ENCODE results near the gene EAPP. TPM values are rescaled to one million over a fixed set of nuclear protein-coding genes. Genes with fewer than 3 reads are reported as not detected.
"Not testable (repeated sequence)": the region's sequence is repeated elsewhere in the genome, so short reads cannot be mapped to it uniquely, and the experiment has no call there.

The EAPP gene
- total RNA-seq, 1 experiment from 2014 or later = 35.0 TPM

DNA sequence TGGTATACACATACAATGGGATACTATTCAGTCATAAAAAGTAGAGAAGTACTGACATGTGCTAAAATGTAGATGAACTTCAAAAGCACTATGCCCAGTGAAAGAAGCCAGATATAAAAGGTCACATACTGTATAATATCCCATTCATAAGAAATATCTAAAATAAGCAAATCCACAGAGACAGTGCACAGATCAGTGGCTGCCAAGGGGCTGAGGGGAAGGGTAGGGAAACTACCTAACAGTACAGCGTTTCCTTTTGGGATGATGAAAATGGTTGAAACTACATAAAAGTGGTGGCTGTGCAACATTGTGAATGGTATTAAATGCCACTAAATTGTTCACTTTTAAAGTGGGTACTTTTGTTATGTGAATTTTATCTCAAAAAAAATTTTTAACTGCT lies 11.9 kb downstream of the EAPP start:
- no peak overlapping the region for H4K8ac ChIP-seq (replicated peaks; ENCODE audit: insufficient read length, low read depth, low read length)
- no peak overlapping the region for H2BK20ac ChIP-seq (ENCODE audit: low read depth, low read length, poor library complexity, severe bottlenecking)
- no peak overlapping the region for H2BK5ac ChIP-seq (ENCODE audit: insufficient read length, low read length)
- no peak overlapping the region for H3K14ac ChIP-seq (ENCODE audit: insufficient read depth, low read length)
- H2BK15ac ChIP-seq (ENCODE audit: low read depth, low read length) = no peak overlapping the region
- no peak overlapping the region for H4K5ac ChIP-seq (ENCODE audit: insufficient read length, low read depth, low read length)
- TF ChIP-seq, protein P1, sequence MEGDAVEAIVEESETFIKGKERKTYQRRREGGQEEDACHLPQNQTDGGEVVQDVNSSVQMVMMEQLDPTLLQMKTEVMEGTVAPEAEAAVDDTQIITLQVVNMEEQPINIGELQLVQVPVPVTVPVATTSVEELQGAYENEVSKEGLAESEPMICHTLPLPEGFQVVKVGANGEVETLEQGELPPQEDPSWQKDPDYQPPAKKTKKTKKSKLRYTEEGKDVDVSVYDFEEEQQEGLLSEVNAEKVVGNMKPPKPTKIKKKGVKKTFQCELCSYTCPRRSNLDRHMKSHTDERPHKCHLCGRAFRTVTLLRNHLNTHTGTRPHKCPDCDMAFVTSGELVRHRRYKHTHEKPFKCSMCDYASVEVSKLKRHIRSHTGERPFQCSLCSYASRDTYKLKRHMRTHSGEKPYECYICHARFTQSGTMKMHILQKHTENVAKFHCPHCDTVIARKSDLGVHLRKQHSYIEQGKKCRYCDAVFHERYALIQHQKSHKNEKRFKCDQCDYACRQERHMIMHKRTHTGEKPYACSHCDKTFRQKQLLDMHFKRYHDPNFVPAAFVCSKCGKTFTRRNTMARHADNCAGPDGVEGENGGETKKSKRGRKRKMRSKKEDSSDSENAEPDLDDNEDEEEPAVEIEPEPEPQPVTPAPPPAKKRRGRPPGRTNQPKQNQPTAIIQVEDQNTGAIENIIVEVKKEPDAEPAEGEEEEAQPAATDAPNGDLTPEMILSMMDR (conservative IDR thresholded peaks at IDR 0.05) = no peak
- H3K4me1 ChIP-seq (ENCODE audit: insufficient read depth, low read length) = no peaks in the 10 kb centered on the region
- no peak overlapping the region for H3K27ac ChIP-seq (ENCODE audit: insufficient read length, low read depth, low read length)
- H2AFZ ChIP-seq (ENCODE audit: low read length) = no peak overlapping the region
- H3K23ac ChIP-seq (ENCODE audit: insufficient read length, low read depth, low read length) = no peak overlapping the region
- H3K4me2 ChIP-seq (ENCODE audit: insufficient read depth, insufficient read length, low read length) = no peak overlapping the region
- H3K9ac ChIP-seq (ENCODE audit: extremely low read depth, insufficient read length, low read length) = no peak overlapping the region
- no peak overlapping the region for H4K91ac ChIP-seq (ENCODE audit: insufficient read length, low read depth, low read length)
- Mint-ChIP-seq H3K4me3 (no peak overlapping the region), H3K4me1 (no peaks in the 10 kb centered on the region), H3K36me3 (ENCODE audit: insufficient read depth in 1 of 3, low read depth in 3 of 3) (peaks cover 19 to 63% (median 52%) of the 10 kb centered on the region in 3 experiments; a peak in 6 of 7 replicates), H3K9me3 (no peaks in the 10 kb centered on the region), H3K27ac (no peak overlapping the region), H3K27me3 (ENCODE audit: low read depth) (no peaks in the 10 kb centered on the region)
- no peak overlapping the region for H3K4ac ChIP-seq (ENCODE audit: low read depth, low read length)
- H2AK5ac ChIP-seq (ENCODE audit: insufficient read length, low read length) = no peak overlapping the region
- H3T11ph ChIP-seq (ENCODE audit: low read length) = no peak overlapping the region
- no peaks in the 10 kb centered on the region for H3K9me3 ChIP-seq (ENCODE audit: control insufficient read depth, low read depth, low read length)
- H3K18ac ChIP-seq (ENCODE audit: insufficient read length, low read depth, low read length) = no peak overlapping the region
- H3K79me1 ChIP-seq (ENCODE audit: insufficient read depth, low read depth, low read length, poor library complexity, severe bottlenecking) = no peaks in the 10 kb centered on the region
- WGBS (ENCODE audit: extremely low coverage, insufficient read length, low lambda C conversion rate) = no CpG with 5 or more reads among the region's 1 CpG
- H4K20me1 ChIP-seq (ENCODE audit: control insufficient read depth, insufficient read depth, insufficient read length) = no peaks in the 10 kb centered on the region
- no peak overlapping the region for H2BK120ac ChIP-seq (ENCODE audit: low read depth, low read length, poor library complexity, severe bottlenecking)
- H3K23me2 ChIP-seq (ENCODE audit: insufficient read length, low read depth, low read length, poor library complexity, severe bottlenecking) = no peaks in the 10 kb centered on the region
- H3K56ac ChIP-seq (ENCODE audit: insufficient read length, low read depth, low read length) = no peak overlapping the region
- DNase-seq = no peak
- no peak overlapping the region for H2BK12ac ChIP-seq (ENCODE audit: insufficient read length, low read depth, low read length)
- H3K79me2 ChIP-seq (ENCODE audit: insufficient read depth, low read length) = no peaks in the 10 kb centered on the region
- H3K27me3 ChIP-seq (ENCODE audit: insufficient read depth, low read length) = no peaks in the 10 kb centered on the region

DNA sequence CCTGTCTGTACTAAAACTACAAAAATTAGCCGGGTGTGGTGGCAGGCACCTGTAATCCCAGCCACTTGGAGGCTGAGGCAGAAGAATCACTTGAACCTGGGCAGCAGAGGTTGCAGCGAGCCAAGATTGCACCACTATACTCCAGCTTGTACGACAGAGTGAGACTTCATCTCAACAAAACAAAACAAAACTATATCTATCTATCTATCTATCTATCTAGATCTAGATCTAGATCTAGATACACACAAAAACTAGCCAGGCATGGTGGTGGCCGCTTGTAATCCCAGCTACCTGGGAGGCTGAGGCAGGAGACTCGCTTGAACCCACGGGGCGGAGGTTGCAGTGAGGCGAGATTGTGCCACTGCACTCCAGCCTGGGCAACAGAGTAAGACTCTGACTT lies 15.3 kb downstream of the EAPP start:
- not testable (repeated sequence) for H3K79me1 ChIP-seq (ENCODE audit: insufficient read depth, low read depth, low read length, poor library complexity, severe bottlenecking); H2BK5ac ChIP-seq (ENCODE audit: insufficient read length, low read length); H2AFZ ChIP-seq (ENCODE audit: low read length); DNase-seq; H3K56ac ChIP-seq (ENCODE audit: insufficient read length, low read depth, low read length); H2BK12ac ChIP-seq (ENCODE audit: insufficient read length, low read depth, low read length); H3K27me3 Mint-ChIP-seq (ENCODE audit: low read depth); H3K27ac Mint-ChIP-seq; H3K79me2 ChIP-seq (ENCODE audit: insufficient read depth, low read length); H3K4me1 Mint-ChIP-seq; H2AK5ac ChIP-seq (ENCODE audit: insufficient read length, low read length); H4K8ac ChIP-seq (replicated peaks; ENCODE audit: insufficient read length, low read depth, low read length); H2BK15ac ChIP-seq (ENCODE audit: low read depth, low read length); H3K9me3 Mint-ChIP-seq; H3K23ac ChIP-seq (ENCODE audit: insufficient read length, low read depth, low read length); H3K27ac ChIP-seq (ENCODE audit: insufficient read length, low read depth, low read length); H3K14ac ChIP-seq (ENCODE audit: insufficient read depth, low read length); H2BK20ac ChIP-seq (ENCODE audit: low read depth, low read length, poor library complexity, severe bottlenecking); H3K4me3 Mint-ChIP-seq; H4K20me1 ChIP-seq (ENCODE audit: control insufficient read depth, insufficient read depth, insufficient read length); H3K18ac ChIP-seq (ENCODE audit: insufficient read length, low read depth, low read length); H3K23me2 ChIP-seq (ENCODE audit: insufficient read length, low read depth, low read length, poor library complexity, severe bottlenecking); H2BK120ac ChIP-seq (ENCODE audit: low read depth, low read length, poor library complexity, severe bottlenecking); H3K4me2 ChIP-seq (ENCODE audit: insufficient read depth, insufficient read length, low read length); H4K5ac ChIP-seq (ENCODE audit: insufficient read length, low read depth, low read length); H3K9ac ChIP-seq (ENCODE audit: extremely low read depth, insufficient read length, low read length); H3K27me3 ChIP-seq (ENCODE audit: insufficient read depth, low read length); H3K9me3 ChIP-seq (ENCODE audit: control insufficient read depth, low read depth, low read length); H3K4ac ChIP-seq (ENCODE audit: low read depth, low read length); H3T11ph ChIP-seq (ENCODE audit: low read length); H4K91ac ChIP-seq (ENCODE audit: insufficient read length, low read depth, low read length); H3K4me1 ChIP-seq (ENCODE audit: insufficient read depth, low read length)
- no CpG with 5 or more reads among the region's 8 CpGs for WGBS (ENCODE audit: extremely low coverage, insufficient read length, low lambda C conversion rate)
- H3K36me3 Mint-ChIP-seq (ENCODE audit: insufficient read depth in 1 of 3, low read depth in 3 of 3) = peaks cover 23 to 70% (median 66%) of the 10 kb centered on the region in 3 experiments; a peak in 6 of 7 replicates

Data from H9 (cell line).